GM21619 (cell line): Measurements from ENCODE around the gene PTPN13.

Experiments
- ATAC-seq: cut with Tn5 transposase; IDR thresholded peaks from one replicate; pipeline ENCODE4 v1.9.1; 2021; ENCODE audit not compliant: unreplicated experiment

Gene PTPN13

DNA sequence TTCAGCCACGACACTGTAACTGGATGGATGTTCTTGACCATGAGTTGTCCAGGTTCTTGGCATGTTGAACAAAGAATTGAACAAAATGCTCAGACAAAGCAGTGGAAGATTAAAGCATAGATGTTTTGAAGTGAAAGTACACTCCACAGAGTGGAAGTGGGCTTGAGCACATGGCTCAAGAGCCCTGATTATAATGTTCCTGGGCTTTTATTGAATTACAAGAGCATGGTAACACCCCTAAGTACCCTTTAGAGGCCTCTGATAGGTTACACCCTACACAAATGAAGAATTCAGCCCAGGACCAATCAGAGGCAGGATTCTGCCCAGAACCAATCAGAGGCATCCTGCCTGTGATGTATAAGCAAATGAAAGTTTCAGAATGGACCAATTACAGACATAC lies 221.5 kb downstream of the PTPN13 start:
- ATAC-seq = no peak

DNA sequence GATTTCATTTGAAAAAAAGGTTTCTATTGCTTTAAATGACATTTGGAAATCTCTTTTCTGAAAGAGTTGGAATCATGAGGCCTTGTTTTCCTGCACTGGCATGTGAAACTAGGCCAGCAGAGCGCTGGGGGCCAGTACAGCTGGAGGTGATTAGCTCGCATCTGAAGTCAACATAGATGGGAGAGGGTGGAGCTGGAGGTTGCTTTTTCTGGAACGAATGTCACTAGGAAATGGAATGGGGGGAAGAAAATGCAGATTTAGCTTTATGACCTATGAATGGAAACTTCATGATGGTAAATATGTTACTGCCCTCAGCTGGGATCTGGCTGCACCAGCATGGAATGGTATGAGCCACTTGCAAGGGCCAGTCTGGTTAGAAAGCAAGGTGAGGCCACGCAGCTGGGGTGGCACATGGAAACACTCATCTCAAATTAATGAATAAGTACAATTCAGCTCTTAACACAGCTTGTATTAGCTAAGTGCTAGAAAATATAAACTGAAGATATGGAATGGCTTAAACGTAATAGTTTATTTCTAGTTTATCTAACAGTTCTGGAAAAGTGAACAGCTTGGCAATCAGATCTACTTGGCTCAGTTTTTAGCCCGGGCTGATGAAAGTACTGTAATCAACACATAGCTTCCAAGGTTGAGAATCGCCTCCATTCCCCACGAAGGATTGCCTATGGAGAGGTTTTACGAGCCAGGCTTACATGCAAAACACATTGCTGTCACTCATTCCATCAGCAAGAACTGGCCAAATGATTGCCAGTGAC lies 222.6 kb downstream of the PTPN13 start:
- ATAC-seq = no peak

DNA sequence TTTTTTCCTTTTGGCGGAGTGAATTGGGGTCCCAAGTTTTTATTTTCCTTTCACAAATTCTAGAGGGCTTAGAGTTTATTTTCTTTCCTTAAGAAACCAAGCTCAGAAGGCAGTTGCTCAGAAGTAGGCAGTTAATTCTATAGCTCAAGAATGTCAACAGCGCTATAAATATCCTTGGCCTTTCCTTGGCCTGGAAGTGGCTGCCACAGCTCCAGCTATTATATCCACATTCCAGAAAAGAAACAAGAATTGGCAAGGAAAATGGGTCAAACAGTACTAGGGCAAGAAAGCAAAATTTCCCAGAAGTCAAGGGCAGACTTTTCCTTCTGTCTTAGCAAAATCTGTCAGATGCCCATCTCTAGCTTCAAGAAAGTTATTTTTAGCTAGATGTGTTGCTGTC lies 224.1 kb downstream of the PTPN13 start:
- no peak for ATAC-seq

DNA sequence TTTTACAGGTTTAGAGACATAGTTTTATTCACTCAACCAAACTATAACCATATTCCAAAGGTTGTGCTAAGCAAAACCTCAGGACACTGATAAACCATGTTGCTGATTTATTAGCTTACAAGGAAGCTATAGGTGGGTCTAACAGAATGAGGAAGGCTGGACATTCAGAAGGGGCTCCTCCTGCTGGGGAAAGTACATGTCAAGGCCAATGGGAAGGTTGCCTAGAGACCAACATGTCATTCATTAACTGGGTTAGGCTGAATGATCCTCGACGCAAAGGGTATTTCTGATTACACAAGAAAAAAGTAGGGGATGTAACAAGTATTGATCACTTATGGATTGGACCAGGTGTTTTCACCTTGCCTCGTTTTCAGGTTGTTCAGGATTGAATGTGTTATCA lies 224.7 kb downstream of the PTPN13 start:
- ATAC-seq = no peak

DNA sequence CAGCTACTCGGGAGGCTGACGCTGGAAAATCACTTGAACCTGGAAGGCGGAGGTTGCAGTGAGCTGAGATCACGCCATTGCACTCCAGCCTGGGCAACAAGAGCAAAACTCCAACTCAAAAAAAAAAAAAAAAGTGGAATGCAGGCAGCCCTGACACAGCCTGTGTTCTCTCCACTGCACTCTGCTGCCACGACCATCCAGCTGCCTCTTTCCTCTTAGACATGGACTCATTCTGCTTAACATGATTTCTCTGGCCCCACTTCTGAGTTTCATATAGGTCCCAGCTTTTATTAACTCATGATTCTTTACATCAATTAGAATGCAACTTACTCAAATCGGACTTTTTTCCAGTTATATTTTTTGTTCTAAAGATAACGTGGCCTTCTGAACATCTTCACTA lies 225.4 kb downstream of the PTPN13 start:
- ATAC-seq = no peak

DNA sequence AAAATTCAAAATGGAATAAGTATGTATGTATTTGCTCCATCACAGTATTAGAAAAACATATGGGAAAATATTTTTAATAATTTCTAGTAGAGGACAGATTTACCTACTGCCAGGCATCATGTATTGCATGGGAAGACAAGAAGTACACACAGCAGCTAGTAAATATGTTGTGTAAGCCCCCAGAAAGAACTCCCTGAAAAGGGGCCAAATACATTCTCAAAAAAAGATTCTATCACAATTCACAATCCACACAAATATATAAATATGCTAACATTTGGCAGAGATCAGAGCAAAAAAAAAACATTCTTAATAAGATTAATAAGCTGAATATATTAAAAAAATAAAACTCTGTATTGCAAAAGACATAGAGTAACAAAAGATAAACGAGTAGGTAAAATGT lies 227.0 kb downstream of the PTPN13 start:
- no peak for ATAC-seq

DNA sequence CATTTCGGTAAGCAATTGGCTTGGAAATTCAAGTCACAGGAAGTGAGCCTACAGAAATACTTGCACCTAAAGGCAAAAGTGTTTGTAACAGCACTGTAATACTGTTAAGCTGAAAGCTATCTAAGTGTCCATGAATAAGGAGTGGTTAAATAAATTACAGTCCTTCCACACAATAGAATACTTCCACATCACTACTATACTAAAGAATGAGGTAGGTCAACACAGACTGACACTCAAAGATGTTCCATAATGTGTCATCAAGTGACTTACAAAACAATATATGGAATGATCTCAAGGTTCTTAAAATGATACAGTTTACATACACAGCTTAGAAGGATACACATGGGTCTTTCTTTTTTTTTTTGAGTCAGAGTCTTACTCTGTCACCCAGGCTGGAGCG lies 228.0 kb downstream of the PTPN13 start:
- no peak for ATAC-seq

DNA sequence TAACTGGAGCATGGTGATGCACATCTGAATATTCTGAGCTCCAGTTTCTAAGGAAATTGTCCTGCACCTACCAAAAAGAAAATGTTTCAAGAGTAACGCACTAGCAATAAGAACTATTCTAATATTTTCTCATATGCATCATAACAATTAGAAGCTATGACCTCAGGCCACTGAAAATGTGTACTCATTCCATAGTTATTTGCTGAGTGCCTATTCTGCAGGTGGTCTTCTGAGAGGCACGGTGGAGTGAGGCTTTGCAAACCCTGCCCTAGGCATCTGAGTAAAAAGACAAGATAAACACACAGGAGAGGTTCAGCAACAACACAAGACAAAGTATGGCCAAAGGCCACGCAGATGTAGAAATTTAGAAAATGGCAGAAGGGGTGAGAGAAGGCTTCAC lies 231.4 kb downstream of the PTPN13 start:
- no peak for ATAC-seq

DNA sequence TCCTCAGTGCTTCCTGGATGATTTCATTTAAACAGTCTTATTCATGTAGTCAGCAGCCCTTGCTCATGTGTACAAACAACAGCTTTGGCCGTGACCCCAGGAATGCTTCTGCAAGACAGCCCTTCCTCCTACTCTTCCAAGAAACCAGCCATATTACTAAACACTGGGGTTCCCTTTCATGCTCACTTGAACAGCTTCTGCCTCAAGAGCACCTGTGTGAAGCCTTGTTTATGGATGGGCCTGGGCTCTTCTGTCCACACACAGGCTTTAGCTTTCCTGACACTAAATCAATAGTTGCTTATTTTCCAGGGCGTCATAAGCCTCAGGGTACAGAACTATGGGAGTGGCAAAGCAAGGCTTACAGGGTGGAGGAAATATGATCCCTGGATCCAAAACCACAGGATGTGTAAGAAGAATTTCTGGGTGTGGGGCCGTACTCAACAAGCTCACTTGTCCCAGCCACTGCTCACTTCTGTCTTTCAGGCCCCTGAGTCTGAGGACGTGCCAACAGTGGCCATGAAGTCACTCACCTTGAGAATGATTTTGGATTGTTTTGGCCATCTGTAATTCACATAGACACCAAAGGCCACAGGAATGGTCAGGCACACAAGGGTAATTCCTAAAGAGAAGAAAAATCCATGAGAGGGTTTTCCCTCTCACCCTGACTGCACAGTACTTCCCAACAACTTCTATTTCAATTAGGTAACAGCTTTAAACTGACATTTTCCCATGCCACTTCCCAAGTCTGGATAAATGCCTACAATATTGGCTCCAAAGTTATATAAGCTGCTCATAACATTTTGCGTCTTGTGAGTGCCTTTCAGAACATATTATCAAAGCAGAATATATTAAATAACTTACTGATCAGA lies 237.4 kb downstream of the PTPN13 start:
- ATAC-seq = no peak

DNA sequence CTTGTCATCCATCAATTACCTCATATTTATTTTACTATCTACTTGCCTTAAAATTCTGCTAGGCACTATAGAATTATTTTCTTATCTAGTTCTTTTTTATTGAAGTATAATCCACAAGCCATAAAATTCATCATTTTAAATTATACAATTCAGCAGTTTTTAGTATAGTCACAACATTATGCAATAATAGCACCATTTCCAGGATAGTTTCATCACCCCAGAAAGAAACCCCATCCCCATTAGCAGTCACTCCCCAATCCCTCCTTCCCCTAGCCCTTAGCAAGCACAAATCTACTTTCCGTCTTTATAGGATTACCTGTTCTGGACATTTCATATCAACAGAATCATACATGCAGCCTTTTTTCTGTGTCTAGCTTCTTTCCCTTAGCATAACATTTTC lies 239.5 kb downstream of the PTPN13 start:
- ATAC-seq = no peak

DNA sequence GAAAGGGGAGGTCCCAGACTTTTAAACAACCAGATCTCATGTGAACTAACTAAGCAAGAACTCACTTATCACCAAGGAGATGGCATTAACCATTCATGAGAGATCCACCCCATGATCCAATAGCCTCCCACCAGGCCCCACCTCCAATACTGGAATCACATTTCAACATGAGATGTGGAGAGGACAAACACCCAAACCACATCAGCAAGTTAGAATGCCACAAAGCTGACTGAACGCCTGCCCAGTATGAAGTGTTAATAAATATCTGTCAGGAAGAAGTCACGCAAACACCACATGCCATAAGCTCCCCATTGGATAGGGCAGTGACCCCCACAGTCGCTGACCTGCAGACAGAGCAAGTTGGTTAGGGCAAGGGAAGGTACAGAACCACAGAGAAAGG lies 240.8 kb downstream of the PTPN13 start:
- ATAC-seq = no peak

DNA sequence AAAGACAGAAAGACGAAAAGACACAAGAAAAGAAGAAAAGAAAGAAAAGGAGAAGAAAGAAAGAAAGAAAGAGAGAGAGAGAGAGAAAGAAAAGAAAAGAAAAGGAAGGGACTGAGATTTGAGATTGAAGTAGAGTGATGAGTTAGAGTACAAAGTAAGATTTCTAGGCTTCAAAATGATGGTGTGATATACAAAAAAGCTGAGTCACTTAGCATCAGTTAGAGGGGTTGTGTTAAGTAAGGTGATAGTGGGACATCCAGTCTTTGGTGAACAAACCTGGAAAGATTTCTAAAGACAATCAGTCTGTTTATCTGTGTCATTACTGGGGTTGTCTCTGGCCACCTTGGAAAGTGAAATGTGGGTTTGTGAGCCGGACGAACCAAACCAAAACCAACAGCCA lies 241.6 kb downstream of the PTPN13 start:
- no peak for ATAC-seq

DNA sequence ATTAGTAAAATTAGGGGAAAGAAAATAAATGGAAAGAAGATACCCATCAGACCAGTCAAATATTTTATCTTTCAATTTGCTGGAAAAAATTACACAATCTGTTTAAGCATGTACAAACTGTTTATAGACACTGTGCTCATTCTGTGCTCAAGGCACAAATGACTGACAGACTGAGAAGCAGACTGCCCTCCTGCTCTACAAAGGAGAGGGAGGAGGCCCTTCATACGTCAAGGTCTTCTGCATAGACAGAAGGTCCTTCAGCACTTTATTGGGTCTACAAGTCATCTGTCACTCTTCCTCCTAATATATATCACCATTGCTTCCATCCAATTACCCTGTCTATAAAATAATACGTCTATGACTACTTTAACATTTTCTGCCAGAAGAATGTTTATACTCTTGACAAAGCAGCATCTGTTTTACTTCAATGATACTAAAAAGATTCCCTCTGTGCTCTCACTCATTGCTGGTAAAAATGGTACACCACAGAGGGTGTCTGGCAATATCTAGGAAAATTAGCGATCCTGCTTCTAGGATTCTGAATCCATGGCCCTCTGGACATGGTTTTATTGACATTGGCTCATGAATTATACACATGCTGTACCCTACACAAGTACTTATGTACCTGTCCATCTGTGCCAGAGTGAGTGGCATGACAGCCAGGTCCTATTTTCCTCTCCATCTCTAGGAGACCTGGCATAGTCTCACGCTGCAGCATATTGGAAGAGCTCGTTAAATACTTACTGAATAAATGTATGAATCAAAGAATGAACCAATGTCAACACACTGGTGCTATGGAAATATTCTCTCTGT lies 243.8 kb downstream of the PTPN13 start:
- no peak for ATAC-seq

DNA sequence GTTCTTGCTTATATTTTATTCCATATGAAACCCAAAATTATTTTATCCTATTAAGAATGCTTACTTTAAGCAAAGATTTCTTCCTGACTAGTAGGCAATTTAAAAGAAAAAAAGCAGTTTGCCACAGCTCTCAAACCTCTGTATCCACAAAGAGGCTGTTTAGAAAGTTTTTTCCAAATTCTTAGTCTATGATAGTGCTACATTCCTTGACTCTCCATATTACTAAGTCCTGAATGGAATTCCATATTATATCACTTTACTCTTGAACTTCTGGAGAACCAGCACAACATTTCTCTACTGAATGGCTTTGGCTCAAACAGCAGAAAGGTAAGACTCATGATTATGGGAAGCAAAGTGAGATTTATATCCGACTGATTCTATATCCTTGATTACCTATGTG lies 246.7 kb downstream of the PTPN13 start:
- ATAC-seq = no peak

DNA sequence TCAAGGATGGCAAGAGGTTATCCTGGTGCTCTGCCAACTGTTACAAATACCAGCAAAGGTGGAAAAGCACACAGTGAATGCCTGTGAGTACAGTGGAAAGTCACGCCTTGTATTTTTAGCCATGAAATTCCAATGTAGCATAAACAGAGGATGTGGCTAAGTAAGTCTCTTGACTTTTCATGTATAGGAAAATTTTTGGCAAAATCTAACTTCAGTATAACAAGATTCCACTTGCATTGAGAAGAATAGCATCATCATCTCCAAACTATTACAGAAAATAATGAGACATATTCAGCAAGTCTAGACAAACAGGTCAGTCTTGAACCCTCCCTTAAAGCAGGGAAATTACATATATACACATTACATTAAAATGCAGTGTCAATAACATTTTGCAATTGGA lies 247.2 kb downstream of the PTPN13 start:
- no peak for ATAC-seq

DNA sequence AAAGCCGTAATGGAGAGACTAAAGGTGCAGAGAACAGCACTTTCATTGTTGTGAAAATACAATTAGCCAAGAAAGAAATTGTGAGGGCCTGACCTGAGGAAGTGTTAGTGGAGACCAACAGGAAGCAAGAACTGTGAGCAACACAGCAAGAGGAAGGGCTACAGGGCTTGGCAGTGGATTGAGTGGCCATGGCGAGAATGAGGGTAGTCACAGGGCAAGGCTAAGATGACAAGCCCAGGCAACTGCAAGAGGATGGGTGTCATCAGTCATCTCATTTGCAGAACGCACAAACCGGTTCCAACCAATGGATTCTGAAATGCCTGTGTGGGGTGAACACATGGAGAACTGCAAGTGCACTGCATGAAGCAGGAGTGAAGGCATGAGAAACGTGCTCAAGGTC lies 251.5 kb downstream of the PTPN13 start:
- ATAC-seq = no peak

DNA sequence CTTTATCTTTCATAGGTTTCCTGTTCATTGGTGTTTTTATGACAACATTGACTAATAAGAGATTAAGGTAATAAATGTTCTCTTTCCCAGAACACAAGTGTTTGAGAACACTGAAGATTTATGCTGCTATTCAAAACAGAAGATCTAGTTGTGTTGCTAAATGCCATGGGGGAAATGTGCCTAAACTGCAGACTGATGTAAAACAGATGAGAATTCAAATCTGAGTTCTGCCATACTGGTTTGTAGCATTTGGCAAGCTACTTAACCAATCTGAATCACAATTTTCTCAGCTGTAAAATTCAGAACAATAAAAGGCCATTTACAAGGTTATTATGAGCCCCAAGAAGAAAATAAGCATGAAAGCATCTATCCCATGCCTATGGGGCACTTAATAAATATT lies 252.8 kb downstream of the PTPN13 start:
- no peak for ATAC-seq

DNA sequence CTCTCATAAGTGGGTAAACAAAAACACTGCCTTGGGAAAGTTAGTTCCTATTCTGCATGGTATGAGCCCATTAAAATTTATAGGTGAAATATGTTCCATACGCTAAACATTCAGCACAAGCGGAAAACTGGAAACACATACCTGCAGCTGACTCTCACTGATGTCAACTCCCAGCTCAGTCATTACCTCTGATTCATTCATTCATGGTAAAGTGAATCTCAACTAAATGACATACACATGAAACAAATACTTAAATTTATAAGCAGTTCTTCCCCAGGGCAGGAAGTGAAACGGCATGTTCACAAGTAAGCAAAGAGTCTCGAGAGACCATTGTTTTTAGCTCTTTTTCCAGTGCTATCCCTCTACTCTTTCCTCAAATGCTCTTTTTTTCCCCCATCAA lies 253.5 kb downstream of the PTPN13 start:
- no peak for ATAC-seq

DNA sequence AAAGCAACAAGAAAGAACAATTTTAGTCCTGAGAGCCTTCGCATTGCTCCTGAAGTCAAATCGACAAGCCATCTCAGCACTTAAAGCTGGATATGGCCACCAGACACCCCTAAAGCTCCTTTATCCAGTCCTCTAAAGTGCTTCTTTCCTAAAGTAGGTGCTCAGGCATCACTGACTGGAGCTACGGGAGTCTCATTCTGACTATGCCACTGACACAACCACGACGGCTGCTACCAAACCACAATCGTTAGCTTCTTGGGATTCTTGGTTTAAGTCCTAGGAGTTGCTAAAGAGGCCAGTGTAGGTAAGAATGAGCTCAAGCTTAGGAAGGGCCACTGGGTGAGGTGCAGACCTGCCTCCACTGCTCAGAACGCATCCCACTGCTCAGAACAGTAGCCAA lies 254.0 kb downstream of the PTPN13 start:
- ATAC-seq = no peak

DNA sequence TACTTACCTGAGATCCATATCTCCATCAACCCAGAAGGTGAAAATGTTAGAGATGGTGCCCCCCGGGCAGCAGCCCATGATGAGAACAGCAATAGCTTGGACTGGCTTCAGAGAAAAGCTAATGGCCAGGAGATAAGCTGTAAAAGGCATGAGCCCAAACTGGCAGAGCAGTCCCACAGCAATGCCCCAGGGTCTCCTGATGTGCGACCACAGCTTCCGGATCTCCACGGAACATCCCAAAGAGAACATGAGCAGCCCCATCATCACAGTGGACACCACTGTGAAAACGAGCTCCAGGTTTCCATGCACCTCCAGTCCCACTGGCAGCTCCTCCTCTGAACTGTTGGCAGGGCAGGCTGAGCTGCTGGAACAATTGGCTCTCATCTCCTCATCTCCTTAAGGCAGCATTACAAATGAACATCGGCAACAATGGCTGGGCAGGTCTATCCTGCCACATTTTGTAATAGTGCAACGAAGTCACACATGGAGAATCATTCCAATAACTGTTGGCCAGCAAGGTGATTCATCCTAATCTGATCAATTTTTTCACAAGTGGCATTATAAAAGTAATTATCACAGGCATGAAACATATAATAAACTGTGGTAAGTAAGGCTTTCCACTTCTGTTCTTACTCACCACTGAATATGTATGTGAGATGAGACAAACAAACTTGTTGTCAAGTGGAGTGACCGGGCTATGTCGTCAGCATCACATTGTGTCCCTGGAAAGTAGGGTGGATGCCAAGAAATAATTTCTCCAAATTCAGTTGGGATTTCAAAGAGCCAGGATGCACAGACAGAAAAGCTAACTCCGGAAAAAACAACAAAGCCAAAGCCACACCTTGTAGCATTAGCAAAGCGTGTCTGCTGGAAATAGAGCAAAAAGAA lies 254.9 kb downstream of the PTPN13 start, which contains the start of gene SLC10A6:
Gene SLC10A6 (minus strand): TSS at position 653 of the 888 bp plus-strand sequence. CDS start 269 bp downstream, at position 384.
- no peak for ATAC-seq
